Hepatocyte (in vitro differentiated cells): Measurements from ENCODE around the gene PRKCZ.
"Not testable (repeated sequence)": the region's sequence is repeated elsewhere in the genome, so short reads cannot be mapped to it uniquely, and the experiment has no call there.

ENCODE experiments used
- CTCF ChIP-seq: fragments of 200-600 bp; sonication (generic); IDR thresholded peaks from 2 replicates; pipeline ENCODE4 v1.5.1; 2016; ENCODE audit warnings: antibody characterized with exemption, mild to moderate bottlenecking; ENCODE audit not compliant: poor library complexity
- EZH2 ChIP-seq: fragments of 200-600 bp; sonication (generic); IDR thresholded peaks from 2 replicates; pipeline ENCODE4 v1.6.1; 2016; ENCODE audit warnings: antibody characterized with exemption, mild to moderate bottlenecking, borderline replicate concordance

- not testable (repeated sequence) for TF ChIP-seq CTCF, EZH2
Measured at GRCh38 chr1:2121794-2122193, 71.6 kb downstream of the PRKCZ start.
